ENCODE data around the gene YPEL5. TPM values are rescaled to one million over a fixed set of nuclear protein-coding genes. Genes with fewer than 3 reads are reported as not detected.
"Not testable (repeated sequence)": the region's sequence is repeated elsewhere in the genome, so short reads cannot be mapped to it uniquely, and the experiment has no call there.

The YPEL5 gene
- polyA plus RNA-seq: 10 to 100 TPM; 45.5 to 61.5 TPM

DNA sequence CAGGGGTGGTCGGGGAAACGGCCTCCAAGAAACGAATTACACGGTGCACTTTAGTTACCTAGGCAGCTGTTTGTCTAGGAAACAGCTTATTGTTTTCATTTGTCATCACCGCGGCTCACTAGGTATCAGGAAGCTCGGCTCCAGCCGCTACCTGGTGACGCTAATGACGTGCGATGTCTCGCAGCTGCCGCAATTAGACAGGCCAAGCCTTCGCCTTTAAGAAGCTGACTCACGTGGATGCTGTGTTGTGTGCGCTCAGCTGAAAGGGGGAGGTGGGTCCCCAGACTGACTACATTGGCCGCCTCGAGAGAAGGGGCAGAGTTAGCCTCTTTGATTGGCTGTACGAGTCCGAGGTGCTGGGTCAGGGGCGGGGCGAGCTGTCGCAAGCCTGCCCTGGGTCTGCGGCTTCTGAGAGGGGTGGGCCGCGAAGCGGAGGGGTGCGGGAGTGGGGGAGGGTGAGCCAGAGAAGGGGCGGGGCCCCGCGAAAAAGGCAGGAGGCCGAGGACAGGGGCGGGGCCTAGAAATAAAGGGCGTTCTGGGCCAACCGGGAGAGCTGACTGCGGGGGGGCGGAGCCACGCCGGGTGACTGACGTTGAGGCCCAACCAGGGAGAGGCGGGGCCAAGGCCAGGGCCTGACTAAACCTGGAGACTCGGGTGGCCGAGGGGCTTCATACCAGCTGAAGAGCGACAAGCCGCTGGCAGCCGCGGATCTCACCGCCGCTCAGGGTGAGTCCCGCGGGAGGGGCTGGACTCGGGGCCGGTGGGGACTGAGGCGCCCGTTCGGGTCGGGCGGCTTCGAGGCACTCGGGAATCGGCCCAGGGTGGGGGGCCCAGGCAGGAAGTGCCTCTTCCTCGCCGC, at the start of gene YPEL5:
Gene YPEL5, plus strand, starts transcription at position 671 of the 859 bp plus-strand sequence. CDS start 9,645 bp downstream, outside the sequence.
- no peaks in the 10 kb centered on the region for H3K9me3 ChIP-seq (ENCODE audit: control insufficient read depth in 2 of 2, insufficient read depth in 1 of 2, low read depth in 1 of 2, low read length in 1 of 2)
- peak within 1 kb of the TSS; percentile 73 to 85 for H3K4me3 ChIP-seq (ENCODE audit: low read depth in 1 of 2, low read length in 2 of 2)
- no peaks in the 10 kb centered on the region for H3K36me3 ChIP-seq (ENCODE audit: control insufficient read depth in 2 of 2, insufficient read depth in 2 of 2, low read length in 1 of 2)
- no peaks in the 10 kb centered on the region for H3K27me3 ChIP-seq (ENCODE audit: control insufficient read depth in 1 of 2, insufficient read depth in 2 of 2, low read length in 2 of 2)
- 0 to 1% methylated on average over 50 to 63 of the region's 63 CpGs for WGBS, 2 donors
- no peaks in the 10 kb centered on the region for H3K4me1 ChIP-seq (ENCODE audit: control insufficient read depth in 2 of 2, insufficient read depth in 2 of 2, low read length in 1 of 2)
- H3K27ac ChIP-seq (ENCODE audit: low read depth in 2 of 2, low read length in 1 of 2): peak within 1 kb of the TSS; percentile 99

DNA sequence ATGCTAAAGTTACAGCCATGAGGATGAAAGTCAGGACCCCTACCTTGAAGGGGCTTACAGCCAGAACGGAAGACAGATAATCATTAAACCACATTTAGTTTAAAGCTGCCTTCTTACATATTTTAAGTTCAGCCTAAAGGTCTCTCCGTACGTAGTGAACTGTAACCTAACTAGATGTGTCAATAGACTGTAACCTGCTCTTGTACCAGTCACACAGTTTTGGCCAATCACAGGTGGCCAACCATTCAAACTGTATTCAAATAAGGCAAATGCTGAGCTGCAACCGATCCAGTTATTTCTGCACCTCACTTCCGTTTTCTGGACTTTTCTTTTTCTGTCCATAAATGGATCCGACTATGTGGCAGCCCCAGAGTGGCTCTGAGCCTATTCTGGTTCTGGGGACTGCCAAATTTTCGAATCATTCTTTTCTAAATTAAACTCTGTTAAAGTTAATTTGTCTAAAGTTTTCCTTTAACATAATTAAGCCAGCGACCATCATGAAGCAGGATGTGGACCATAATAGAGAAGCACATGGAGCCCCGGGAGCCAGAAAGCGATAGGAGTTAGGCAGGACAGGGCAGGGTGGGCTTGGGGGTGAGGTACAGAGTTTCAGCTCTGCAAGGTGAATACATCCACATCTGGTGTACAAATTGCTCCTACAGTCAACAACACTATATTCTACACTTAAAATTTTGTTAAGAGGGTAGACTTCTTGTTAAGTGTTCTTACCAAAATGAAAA, 48.4 kb upstream of the YPEL5 start:
- Histone ChIP-seq H3K27me3 (ENCODE audit: control insufficient read depth in 1 of 2, insufficient read depth in 2 of 2, low read length in 2 of 2) (no peaks in the 10 kb centered on the region), H3K9me3 (ENCODE audit: control insufficient read depth in 2 of 2, insufficient read depth in 1 of 2, low read depth in 1 of 2, low read length in 1 of 2) (no peaks in the 10 kb centered on the region), H3K4me3 (ENCODE audit: low read depth in 1 of 2, low read length in 2 of 2) (no peak overlapping the region), H3K4me1 (ENCODE audit: control insufficient read depth in 2 of 2, insufficient read depth in 2 of 2, low read length in 1 of 2) (no peaks in the 10 kb centered on the region), H3K36me3 (ENCODE audit: control insufficient read depth in 2 of 2, insufficient read depth in 2 of 2, low read length in 1 of 2) (no peaks in the 10 kb centered on the region), H3K27ac (ENCODE audit: low read depth in 2 of 2, low read length in 1 of 2) (no peak overlapping the region)
- WGBS, 2 donors: 72 to 78% methylated on average over 10 of the region's 10 CpGs

DNA sequence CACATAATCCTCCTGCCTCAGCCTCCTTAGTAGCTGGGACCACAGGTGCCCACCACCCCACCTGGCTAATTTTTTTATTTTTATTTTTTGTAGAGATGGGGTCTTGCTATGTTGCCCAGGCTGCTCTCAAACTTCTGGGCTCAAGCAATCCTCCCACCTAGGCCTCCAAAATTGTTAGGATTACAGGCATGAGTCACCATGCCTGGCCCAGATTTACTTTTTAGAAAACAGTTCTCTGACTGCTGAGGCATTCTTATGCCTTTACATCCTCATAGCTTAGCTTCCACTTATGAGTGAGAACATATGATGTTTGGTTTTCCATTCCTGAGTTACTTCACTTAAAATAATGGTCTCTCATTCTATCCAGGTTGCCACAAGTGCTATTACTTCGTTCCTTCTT, 47.4 kb upstream of the YPEL5 start:
- WGBS, 2 donors: 76 to 84% methylated on average over 1 of the region's 1 CpG
- H3K9me3 ChIP-seq (ENCODE audit: control insufficient read depth in 2 of 2, insufficient read depth in 1 of 2, low read depth in 1 of 2, low read length in 1 of 2); H3K27me3 ChIP-seq (ENCODE audit: control insufficient read depth in 1 of 2, insufficient read depth in 2 of 2, low read length in 2 of 2); H3K4me3 ChIP-seq (ENCODE audit: low read depth in 1 of 2, low read length in 2 of 2); H3K36me3 ChIP-seq (ENCODE audit: control insufficient read depth in 2 of 2, insufficient read depth in 2 of 2, low read length in 1 of 2); H3K4me1 ChIP-seq (ENCODE audit: control insufficient read depth in 2 of 2, insufficient read depth in 2 of 2, low read length in 1 of 2); H3K27ac ChIP-seq (ENCODE audit: low read depth in 2 of 2, low read length in 1 of 2): not testable (repeated sequence)

DNA sequence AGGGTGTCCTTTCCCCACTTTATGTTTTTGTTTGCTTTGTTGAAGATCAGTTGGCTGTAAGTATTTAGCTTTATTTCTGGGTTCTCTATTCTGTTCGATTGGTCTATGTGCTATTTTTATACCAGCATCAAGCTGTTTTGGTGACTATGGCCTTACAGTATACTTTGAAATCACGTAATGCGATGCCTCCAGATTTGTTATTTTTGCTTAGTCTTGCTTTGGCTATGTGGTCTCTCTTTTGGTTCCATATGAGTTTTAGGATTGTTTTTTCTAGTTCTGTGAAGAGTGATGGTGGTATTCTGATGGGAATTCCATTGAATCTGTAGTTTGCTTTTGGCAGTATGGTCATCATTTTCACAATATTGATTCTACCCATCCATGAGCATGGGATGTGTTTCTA, 46.1 kb upstream of the YPEL5 start:
- not testable (repeated sequence) for H3K9me3 ChIP-seq (ENCODE audit: control insufficient read depth in 2 of 2, insufficient read depth in 1 of 2, low read depth in 1 of 2, low read length in 1 of 2); H3K36me3 ChIP-seq (ENCODE audit: control insufficient read depth in 2 of 2, insufficient read depth in 2 of 2, low read length in 1 of 2); H3K27me3 ChIP-seq (ENCODE audit: control insufficient read depth in 1 of 2, insufficient read depth in 2 of 2, low read length in 2 of 2); H3K27ac ChIP-seq (ENCODE audit: low read depth in 2 of 2, low read length in 1 of 2); H3K4me3 ChIP-seq (ENCODE audit: low read depth in 1 of 2, low read length in 2 of 2); H3K4me1 ChIP-seq (ENCODE audit: control insufficient read depth in 2 of 2, insufficient read depth in 2 of 2, low read length in 1 of 2)
- 83 to 86% methylated on average over 3 of the region's 3 CpGs for WGBS, 2 donors

DNA sequence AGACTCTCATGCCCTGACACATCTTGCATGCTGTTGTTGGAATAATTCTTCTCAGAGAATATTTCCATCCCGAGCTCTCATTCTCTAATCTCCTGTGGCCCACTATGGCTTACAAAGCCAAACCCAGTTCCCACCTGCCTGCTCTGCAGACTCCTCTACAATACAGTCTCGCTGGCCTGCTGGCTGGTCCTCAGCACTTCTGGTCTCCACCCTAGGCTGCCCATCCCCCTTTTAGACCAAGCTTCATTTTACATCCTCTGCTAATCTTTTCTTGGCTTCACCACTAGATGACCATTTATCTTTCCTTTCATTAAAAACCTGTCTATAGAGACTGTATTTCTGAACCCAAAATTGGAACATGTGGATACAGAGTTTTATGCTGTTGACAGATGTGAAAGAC, 42.5 kb upstream of the YPEL5 start:
- no peaks in the 10 kb centered on the region for H3K36me3 ChIP-seq (ENCODE audit: control insufficient read depth in 2 of 2, insufficient read depth in 2 of 2, low read length in 1 of 2)
- H3K4me3 ChIP-seq (ENCODE audit: low read depth in 1 of 2, low read length in 2 of 2): no peak overlapping the region
- H3K27me3 ChIP-seq (ENCODE audit: control insufficient read depth in 1 of 2, insufficient read depth in 2 of 2, low read length in 2 of 2): no peaks in the 10 kb centered on the region
- no peaks in the 10 kb centered on the region for H3K9me3 ChIP-seq (ENCODE audit: control insufficient read depth in 2 of 2, insufficient read depth in 1 of 2, low read depth in 1 of 2, low read length in 1 of 2)
- H3K27ac ChIP-seq (ENCODE audit: low read depth in 2 of 2, low read length in 1 of 2): no peak overlapping the region
- H3K4me1 ChIP-seq (ENCODE audit: control insufficient read depth in 2 of 2, insufficient read depth in 2 of 2, low read length in 1 of 2): no peaks in the 10 kb centered on the region
- 68 to 71% methylated on average over 2 of the region's 2 CpGs for WGBS, 2 donors

DNA sequence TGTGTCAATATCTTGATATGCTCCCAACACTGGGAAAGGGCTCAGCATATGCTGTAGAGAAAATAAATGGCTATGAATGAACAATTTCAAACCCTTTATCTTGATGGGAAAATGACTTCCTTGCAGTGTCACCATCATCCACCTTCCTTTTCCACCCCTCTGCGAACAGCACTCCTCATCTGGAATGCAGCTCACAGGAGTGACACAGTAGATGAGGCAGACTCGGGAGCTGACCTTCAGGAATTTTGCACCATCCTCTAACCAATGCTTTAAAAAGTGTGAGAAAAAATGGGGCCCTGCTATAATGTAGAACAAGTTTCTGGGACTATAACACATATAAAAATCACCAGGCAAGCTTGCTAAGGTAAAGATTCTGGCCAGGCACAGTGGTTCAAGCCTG, 41.3 kb upstream of the YPEL5 start:
- H3K4me1 ChIP-seq (ENCODE audit: control insufficient read depth in 2 of 2, insufficient read depth in 2 of 2, low read length in 1 of 2): no peaks in the 10 kb centered on the region

DNA sequence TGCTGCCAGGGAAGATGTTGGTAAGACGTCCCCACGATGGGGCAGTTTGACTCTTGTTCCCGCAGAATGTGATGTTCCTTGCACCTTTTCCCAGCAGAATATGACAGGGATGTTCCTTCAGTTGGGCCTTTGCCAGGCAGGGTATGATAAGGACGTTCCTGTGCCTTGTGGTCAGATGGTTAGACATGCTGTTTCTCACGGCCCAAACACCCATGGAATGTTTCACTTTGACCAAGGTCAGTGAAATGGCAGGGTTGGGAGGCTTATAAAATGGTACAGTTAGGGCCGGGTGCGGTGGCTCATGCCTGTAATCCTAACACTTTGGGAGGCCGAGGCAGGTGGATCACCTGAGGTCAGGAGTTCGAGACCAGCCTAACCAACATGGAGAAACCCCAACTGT, 40.3 kb upstream of the YPEL5 start:
- H3K27me3 ChIP-seq (ENCODE audit: control insufficient read depth in 1 of 2, insufficient read depth in 2 of 2, low read length in 2 of 2): no peaks in the 10 kb centered on the region
- no peaks in the 10 kb centered on the region for H3K9me3 ChIP-seq (ENCODE audit: control insufficient read depth in 2 of 2, insufficient read depth in 1 of 2, low read depth in 1 of 2, low read length in 1 of 2)
- no peak overlapping the region for H3K4me3 ChIP-seq (ENCODE audit: low read depth in 1 of 2, low read length in 2 of 2)
- peaks cover 0 to 2% of the 10 kb centered on the region in 2 donors for H3K4me1 ChIP-seq (ENCODE audit: control insufficient read depth in 2 of 2, insufficient read depth in 2 of 2, low read length in 1 of 2)
- H3K27ac ChIP-seq (ENCODE audit: low read depth in 2 of 2, low read length in 1 of 2): no peak overlapping the region
- 87% methylated on average over 9 of the region's 9 CpGs for WGBS, 2 donors
- no peaks in the 10 kb centered on the region for H3K36me3 ChIP-seq (ENCODE audit: control insufficient read depth in 2 of 2, insufficient read depth in 2 of 2, low read length in 1 of 2)

More for the DNA sequence above, 41.3 kb upstream of the YPEL5 start:
- H3K9me3 ChIP-seq (ENCODE audit: control insufficient read depth in 2 of 2, insufficient read depth in 1 of 2, low read depth in 1 of 2, low read length in 1 of 2): no peaks in the 10 kb centered on the region
- no peak overlapping the region for H3K27ac ChIP-seq (ENCODE audit: low read depth in 2 of 2, low read length in 1 of 2)
- H3K4me3 ChIP-seq (ENCODE audit: low read depth in 1 of 2, low read length in 2 of 2): no peak overlapping the region
- no peaks in the 10 kb centered on the region for H3K27me3 ChIP-seq (ENCODE audit: control insufficient read depth in 1 of 2, insufficient read depth in 2 of 2, low read length in 2 of 2)
- H3K36me3 ChIP-seq (ENCODE audit: control insufficient read depth in 2 of 2, insufficient read depth in 2 of 2, low read length in 1 of 2): no peaks in the 10 kb centered on the region
- 76 to 84% methylated on average over 2 of the region's 2 CpGs for WGBS, 2 donors

DNA sequence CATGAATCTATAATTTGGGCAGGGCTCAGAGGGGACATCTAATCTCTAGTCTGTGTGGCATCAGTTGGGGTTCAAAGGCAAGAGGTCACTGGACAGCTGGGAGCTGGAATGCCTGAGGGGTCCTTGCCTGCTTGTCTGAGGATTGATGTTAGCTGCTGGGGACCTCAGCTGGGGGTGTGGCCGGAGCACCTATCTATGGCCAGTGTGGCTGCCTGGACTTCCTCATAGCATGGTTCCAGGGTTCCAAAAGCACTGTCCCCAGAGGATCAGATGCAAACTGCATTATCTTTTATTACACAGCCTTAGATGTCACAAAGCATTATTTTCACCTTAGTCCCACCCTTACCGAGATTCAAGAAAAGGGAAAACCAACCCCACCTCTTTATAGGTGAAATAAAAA, 38.6 kb upstream of the YPEL5 start:
- WGBS, 2 donors: 81 to 85% methylated on average over 2 of the region's 2 CpGs
- H3K27me3 ChIP-seq (ENCODE audit: control insufficient read depth in 1 of 2, insufficient read depth in 2 of 2, low read length in 2 of 2): no peaks in the 10 kb centered on the region
- H3K27ac ChIP-seq (ENCODE audit: low read depth in 2 of 2, low read length in 1 of 2): no peak overlapping the region
- H3K4me3 ChIP-seq (ENCODE audit: low read depth in 1 of 2, low read length in 2 of 2): no peak overlapping the region
- H3K4me1 ChIP-seq (ENCODE audit: control insufficient read depth in 2 of 2, insufficient read depth in 2 of 2, low read length in 1 of 2): peaks cover 0 to 2% of the 10 kb centered on the region in 2 donors
- no peaks in the 10 kb centered on the region for H3K9me3 ChIP-seq (ENCODE audit: control insufficient read depth in 2 of 2, insufficient read depth in 1 of 2, low read depth in 1 of 2, low read length in 1 of 2)
- H3K36me3 ChIP-seq (ENCODE audit: control insufficient read depth in 2 of 2, insufficient read depth in 2 of 2, low read length in 1 of 2): no peaks in the 10 kb centered on the region

DNA sequence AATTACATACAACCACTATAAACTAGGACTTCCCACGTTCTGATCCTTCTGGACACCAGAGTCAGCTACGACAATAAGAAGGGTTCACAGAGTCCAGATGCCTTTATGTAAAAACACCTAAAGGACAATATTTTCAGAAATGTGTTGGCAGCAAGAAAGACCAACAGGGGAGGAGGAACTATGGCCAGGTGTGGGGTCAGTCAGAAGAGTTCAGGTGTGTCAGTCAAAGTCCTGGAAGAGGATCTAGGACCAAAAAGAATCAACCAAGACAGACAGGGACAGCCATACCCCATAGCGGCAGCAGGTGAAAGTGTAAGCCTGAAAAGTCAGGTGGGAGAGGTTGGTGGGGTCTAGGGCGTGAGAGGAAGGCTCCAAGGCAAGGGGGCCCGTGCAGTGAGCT, 38.0 kb upstream of the YPEL5 start:
- WGBS, 2 donors: 75 to 84% methylated on average over 5 of the region's 5 CpGs
- H3K27me3 ChIP-seq (ENCODE audit: control insufficient read depth in 1 of 2, insufficient read depth in 2 of 2, low read length in 2 of 2): no peaks in the 10 kb centered on the region
- H3K4me1 ChIP-seq (ENCODE audit: control insufficient read depth in 2 of 2, insufficient read depth in 2 of 2, low read length in 1 of 2): peaks cover 0 to 2% of the 10 kb centered on the region in 2 donors
- H3K4me3 ChIP-seq (ENCODE audit: low read depth in 1 of 2, low read length in 2 of 2): no peak overlapping the region
- H3K36me3 ChIP-seq (ENCODE audit: control insufficient read depth in 2 of 2, insufficient read depth in 2 of 2, low read length in 1 of 2): no peaks in the 10 kb centered on the region
- no peaks in the 10 kb centered on the region for H3K9me3 ChIP-seq (ENCODE audit: control insufficient read depth in 2 of 2, insufficient read depth in 1 of 2, low read depth in 1 of 2, low read length in 1 of 2)
- H3K27ac ChIP-seq (ENCODE audit: low read depth in 2 of 2, low read length in 1 of 2): no peak overlapping the region

Data from esophagus (tissue), 2 donors.